Bronchial epithelial cell (primary cell): ENCODE measurements around the gene SSX2. TPM values are rescaled to one million over a fixed set of nuclear protein-coding genes. Genes with fewer than 3 reads are reported as not detected.
"Not testable (repeated sequence)": the region's sequence is repeated elsewhere in the genome, so short reads cannot be mapped to it uniquely, and the experiment has no call there.

Experiments used
- DNase-seq: peaks from one replicate; pipeline ENCODE4 v3.0.0-alpha.2; 2010; ENCODE audit warnings: low read depth
- FAIRE-seq: peaks from 2 replicates; lab custom pipeline; 2011; peaks lifted over from hg19 to GRCh38; lab: Jason Lieb, UNC
- H3K27me3 ChIP-seq: 2 replicates; pipeline ENCODE4 v1.5.1; 2011; ENCODE audit warnings: low read length; ENCODE audit not compliant: control insufficient read depth, insufficient read depth
- H3K36me3 ChIP-seq: 2 replicates; pipeline ENCODE4 v1.5.1; 2011; ENCODE audit warnings: low read length; ENCODE audit not compliant: control insufficient read depth, insufficient read depth
- H3K4me3 ChIP-seq: 2 replicates; pipeline ENCODE4 v1.5.1; 2011; ENCODE audit warnings: mild to moderate bottlenecking, low read depth, low read length, control low read depth
- total RNA-seq: library from RNA; depleted of rRNA; stranded (reverse); fragments of >200 nt; gene quantifications from 2 replicates; pipeline ENCODE4 v1.2.1, GENCODE V29; 2014

Gene SSX2
- total RNA-seq, result not detected in 2 replicates

- DNase-seq, FAIRE-seq: not testable (repeated sequence)
Measured at GRCh38 chrX:52707078-52707477, at the start of gene SSX2. Gene SSX2 (minus strand): TSS chrX:52707178. CDS start chrX:52705749, 1,429 bp downstream.

GRCh38 chrX:52750952-52751351 lies 44.0 kb upstream of the SSX2 start, which contains the start of gene SSX2B:
Gene SSX2B (plus strand): TSS chrX:52751252. CDS start chrX:52752681, 1,429 bp downstream.
- not testable (repeated sequence) for DNase-seq, FAIRE-seq, H3K4me3 ChIP-seq, H3K36me3 ChIP-seq, H3K27me3 ChIP-seq

More at GRCh38 chrX:52707078-52707477, at the start of gene SSX2:
- H3K4me3 ChIP-seq, H3K36me3 ChIP-seq, H3K27me3 ChIP-seq: not testable (repeated sequence)

- H3K36me3 ChIP-seq, DNase-seq, H3K27me3 ChIP-seq, H3K4me3 ChIP-seq, FAIRE-seq: not testable (repeated sequence)
Measured at GRCh38 chrX:52692034-52692433, 14.9 kb downstream of the SSX2 start.

- not testable (repeated sequence) for DNase-seq, H3K27me3 ChIP-seq, H3K36me3 ChIP-seq, FAIRE-seq, H3K4me3 ChIP-seq
Measured at GRCh38 chrX:52662218-52662617, 44.8 kb downstream of the SSX2 start.

- FAIRE-seq, H3K4me3 ChIP-seq, H3K36me3 ChIP-seq, DNase-seq, H3K27me3 ChIP-seq: not testable (repeated sequence)
Measured at GRCh38 chrX:52655475-52655874, 51.5 kb downstream of the SSX2 start.

GRCh38 chrX:52654800-52655199 lies 52.2 kb downstream of the SSX2 start, which contains the start of gene SSX7:
Gene SSX7 (minus strand): TSS chrX:52654900. CDS start chrX:52653472, 1,428 bp downstream.
- DNase-seq, H3K36me3 ChIP-seq, FAIRE-seq, H3K27me3 ChIP-seq, H3K4me3 ChIP-seq: not testable (repeated sequence)

GRCh38 chrX:52650676-52651075 lies 56.3 kb downstream of the SSX2 start:
- not testable (repeated sequence) for FAIRE-seq, DNase-seq, H3K36me3 ChIP-seq, H3K27me3 ChIP-seq, H3K4me3 ChIP-seq

- H3K27me3 ChIP-seq, DNase-seq, FAIRE-seq, H3K4me3 ChIP-seq, H3K36me3 ChIP-seq: not testable (repeated sequence)
Measured at GRCh38 chrX:52648956-52649355, 58.0 kb downstream of the SSX2 start.

Other genes with a start within 250 kb of the SSX2 start
- not detected in 2 replicates for gene XAGE1A, start 211.4 kb downstream of the SSX2 start, total RNA-seq
- gene XAGE1B, start 190.1 kb downstream of the SSX2 start, total RNA-seq, result not detected in 2 replicates
- gene SSX7, start 52.3 kb downstream of the SSX2 start, total RNA-seq, result not detected in 2 replicates
- not detected in 2 replicates for gene SSX2B, start 44.1 kb upstream of the SSX2 start, total RNA-seq
- gene SPANXN5, start 90.2 kb upstream of the SSX2 start, total RNA-seq, result not detected in 2 replicates
- not detected in 2 replicates for gene XAGE5, start 104.1 kb upstream of the SSX2 start, total RNA-seq
- not detected in 2 replicates for gene XAGE3, start 160.9 kb upstream of the SSX2 start, total RNA-seq
- gene FAM156B, start 190.2 kb upstream of the SSX2 start, total RNA-seq, result 6.8 and 7.7 TPM in 2 replicates